HG03439 (cell line): ENCODE measurements around the gene CT45A9.
"Not testable (repeated sequence)": the region's sequence is repeated elsewhere in the genome, so short reads cannot be mapped to it uniquely, and the experiment has no call there.

ENCODE experiments used
- ATAC-seq: cut with Tn5 transposase; IDR thresholded peaks from one replicate; pipeline ENCODE4 v1.9.1; 2021; ENCODE audit warnings: mild to moderate bottlenecking, moderate library complexity; ENCODE audit not compliant: unreplicated experiment

The CT45A9 gene, protein sequence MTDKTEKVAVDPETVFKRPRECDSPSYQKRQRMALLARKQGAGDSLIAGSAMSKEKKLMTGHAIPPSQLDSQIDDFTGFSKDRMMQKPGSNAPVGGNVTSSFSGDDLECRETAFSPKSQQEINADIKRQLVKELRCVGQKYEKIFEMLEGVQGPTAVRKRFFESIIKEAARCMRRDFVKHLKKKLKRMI

DNA sequence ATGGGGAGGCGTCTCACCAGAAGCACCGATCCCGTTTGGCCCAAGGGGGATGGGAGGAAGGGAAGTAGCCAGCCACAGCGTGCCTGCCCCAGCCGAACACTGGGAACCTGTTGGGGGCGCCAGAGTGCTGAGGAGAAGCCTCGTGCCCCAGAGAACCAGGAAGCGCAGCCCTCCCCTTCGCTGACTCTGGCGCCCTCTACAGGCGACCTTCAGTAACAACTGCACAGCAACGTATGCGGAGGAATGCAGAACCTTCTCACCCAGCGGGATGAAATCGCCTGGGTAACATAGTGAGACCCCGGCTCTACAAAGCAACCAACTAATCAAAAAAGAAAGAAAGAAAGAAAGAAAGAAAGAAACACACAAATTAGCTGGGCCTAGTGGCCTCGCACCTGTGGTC lies at the start of gene CT45A9:
CT45A9 (minus strand) TSS at position 101 of the 400 bp plus-strand sequence. CDS start 3,751 bp downstream, outside the sequence.
- ATAC-seq, result not testable (repeated sequence)

DNA sequence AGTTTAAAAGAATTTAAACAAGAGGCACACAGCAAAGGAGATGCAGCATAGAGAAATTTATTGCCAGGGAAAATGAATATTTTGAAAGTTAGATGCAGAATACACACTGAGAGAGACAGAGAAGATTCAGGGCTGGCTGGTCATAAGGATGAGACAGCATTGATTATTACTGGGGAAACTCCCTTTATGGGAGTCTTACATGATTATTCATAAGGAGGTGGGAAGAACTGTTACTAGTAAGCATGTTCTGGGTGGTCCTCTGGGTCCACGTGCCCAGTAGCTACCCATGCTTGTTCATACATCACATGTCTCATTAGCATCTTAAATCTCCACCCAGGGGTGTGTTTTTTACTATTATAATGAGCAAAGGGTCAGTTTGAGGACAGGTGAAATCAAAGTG lies 48.9 kb upstream of the CT45A9 start:
- ATAC-seq, result not testable (repeated sequence)

DNA sequence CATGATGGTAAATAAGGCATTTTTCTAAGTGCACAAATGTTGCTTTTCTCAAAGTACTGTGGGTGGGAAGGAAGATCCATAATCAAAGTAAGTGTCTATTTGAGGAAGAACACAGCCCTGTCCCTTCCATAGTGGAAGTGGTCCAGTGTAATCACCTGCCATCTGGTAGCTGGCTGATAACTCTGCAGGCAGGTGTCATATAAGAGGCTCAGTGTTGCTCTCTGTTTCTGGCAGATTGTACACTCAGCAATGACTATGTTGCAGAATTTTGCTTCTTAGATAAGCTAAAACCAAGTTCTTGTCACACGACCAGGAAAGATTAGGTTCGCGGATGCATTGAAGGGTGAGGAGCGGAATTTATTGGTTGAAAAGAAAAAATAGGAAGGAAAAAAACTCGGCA lies 42.8 kb upstream of the CT45A9 start:
- no peak for ATAC-seq

DNA sequence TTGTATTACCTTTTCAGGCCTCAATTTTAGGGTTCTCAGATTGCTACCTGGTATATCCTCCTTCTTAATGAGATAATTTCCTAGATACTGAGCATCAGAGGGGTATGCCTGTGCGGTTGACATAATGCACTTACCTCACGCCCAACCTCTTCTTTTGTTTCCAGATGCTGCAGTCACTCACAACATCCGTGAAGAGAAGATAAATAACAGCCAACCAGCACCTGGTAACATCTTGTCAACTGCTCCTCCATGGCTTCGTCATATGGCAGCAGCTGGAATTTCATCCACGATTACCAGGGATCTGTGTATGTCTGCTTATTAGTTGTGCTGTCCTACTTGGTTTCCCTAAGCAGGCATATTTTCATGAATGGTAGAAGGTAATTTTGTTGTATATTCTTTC lies 38.6 kb upstream of the CT45A9 start:
- ATAC-seq, result no peak

DNA sequence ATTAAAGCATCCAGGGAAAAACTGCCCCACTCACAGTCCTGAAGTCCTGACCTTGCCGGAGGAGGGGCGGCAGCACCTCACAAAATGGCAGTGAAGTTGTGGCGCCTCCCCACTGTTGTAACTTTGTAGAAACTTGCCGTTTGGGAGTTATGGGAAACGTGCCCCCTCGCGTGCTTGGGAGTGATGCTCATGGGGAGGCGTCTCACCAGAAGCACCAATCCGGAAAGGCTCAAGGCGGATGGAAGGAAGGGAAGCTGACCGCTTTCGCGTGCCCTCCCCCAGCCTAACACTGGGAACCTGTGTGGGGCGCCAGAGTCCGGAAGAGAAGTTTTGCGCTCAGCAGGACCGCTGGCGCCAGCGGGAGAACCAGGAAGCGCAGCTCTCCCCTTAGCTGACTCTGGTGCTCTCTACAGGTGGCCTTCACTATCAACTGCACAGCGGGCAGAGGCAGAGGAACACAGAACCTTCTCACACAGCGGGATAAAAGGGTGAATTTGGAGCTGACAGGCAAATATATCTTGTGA lies 21.7 kb upstream of the CT45A9 start, which contains the start of the genes CT45A10 and SAGE1:
CT45A10 (minus strand) TSS at position 151 of the 524 bp plus-strand sequence. CDS start 8,100 bp downstream, outside the sequence.
SAGE1 (plus strand) TSS at position 423 of the 524 bp plus-strand sequence. CDS start 2,527 bp downstream, outside the sequence.
- ATAC-seq, result no peak

DNA sequence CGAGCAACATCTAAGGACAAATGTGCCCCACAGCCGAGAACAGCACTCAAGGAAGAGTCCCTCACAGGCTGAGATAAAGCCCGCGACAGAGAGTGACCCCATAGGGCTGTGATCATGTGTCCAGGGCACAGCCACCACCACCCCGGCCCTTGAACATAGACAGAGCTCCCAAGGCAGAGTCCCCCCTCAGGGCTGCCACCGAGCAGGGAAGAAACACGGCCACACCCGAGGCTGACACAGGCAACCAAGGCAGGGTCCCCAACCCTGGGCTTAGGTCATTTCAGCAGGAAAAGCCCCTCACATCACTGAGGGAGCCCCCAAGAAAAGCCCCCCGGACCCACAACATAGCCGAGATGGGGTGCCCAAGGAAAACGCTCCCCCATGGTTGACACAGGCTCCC lies 21.2 kb upstream of the CT45A9 start:
- ATAC-seq, result no peak

DNA sequence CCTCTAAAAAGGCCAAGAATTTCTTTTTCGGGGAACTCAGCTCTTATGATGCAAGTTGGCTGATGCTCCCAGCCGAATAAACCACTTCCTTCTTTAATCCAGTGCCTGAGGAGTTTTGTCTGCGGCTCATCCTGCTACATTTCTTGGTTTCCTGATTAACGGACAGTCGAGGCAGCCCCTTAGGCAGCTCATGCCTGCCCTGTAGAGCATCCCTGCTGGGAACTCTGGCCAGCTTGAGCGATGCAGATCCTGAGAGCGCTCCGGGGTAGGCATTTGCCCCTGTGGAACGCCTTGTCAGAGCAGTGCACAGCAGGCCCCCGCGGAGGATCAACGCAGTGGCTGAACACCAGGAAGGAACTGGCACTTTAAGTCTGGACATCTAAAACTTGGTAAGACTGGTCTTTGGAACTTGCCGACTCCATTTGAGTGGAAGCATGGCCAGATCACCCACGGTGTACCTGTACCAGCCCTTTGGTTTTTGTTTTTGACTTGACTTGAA lies 18.5 kb upstream of the CT45A9 start:
- no peak for ATAC-seq

DNA sequence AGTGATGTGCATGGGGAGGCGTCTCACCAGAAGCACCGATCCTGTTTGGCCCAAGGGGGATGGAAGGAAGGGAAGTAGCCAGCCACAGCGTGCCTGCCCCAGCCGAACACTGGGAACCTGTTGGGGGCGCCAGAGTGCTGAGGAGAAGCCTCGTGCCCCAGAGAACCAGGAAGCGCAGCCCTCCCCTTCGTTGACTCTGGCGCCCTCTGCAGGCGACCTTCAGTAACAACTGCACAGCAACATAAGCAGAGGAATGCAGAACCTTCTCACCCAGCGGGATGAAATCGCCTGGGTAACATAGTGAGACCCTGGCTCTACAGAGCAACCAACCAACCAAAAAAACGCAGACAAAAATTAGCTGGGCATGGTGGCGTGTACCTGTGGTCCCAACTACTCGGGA lies 17.4 kb upstream of the CT45A9 start:
- not testable (repeated sequence) for ATAC-seq

DNA sequence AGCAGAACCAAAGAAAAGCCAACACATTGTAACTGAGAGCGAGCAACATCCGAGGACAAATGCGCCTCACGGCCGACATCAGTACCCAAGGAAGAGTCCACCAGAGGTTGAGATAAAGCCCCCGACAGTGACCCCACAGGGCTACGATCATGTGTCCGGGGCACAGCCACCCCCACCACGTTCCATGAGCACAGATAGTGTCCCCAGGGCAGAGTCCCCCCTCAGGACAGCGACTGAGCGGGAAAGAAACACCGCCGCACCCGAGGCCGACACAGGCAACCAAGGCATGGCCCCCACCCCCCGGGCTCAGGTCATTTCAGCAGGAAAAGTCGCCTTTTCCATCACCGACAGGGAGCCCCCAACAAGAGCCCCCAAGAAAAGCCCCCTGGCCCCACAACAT lies 16.6 kb upstream of the CT45A9 start:
- ATAC-seq, result not testable (repeated sequence)

DNA sequence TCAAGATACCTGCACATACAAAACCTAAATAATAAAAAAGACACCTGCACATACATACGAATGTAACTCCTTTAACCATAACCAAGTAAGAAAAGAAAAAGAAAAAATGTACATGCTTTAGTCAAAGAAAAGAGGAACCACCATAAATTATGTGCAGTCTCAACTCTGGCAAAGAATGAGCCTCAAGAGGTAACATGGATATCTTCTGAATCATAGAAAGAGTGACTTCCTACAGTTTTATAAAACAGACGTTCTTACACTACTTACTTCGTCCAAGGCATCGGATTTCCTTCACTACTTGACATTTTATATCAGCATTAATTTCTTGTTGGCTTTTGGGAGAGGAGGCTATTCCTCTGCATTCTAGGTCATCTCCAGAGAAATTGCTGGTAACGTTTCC lies 11.1 kb upstream of the CT45A9 start:
- ATAC-seq, result not testable (repeated sequence)

DNA sequence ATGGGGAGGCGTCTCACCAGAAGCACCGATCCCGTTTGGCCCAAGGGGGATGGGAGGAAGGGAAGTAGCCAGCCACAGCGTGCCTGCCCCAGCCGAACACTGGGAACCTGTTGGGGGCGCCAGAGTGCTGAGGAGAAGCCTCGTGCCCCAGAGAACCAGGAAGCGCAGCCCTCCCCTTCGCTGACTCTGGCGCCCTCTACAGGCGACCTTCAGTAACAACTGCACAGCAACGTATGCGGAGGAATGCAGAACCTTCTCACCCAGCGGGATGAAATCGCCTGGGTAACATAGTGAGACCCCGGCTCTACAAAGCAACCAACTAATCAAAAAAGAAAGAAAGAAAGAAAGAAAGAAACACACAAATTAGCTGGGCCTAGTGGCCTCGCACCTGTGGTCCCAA lies 17.2 kb downstream of the CT45A9 start, which contains the start of gene CT45A8:
CT45A8 (minus strand) TSS at position 101 of the 400 bp plus-strand sequence. CDS start 3,755 bp downstream, outside the sequence.
- not testable (repeated sequence) for ATAC-seq

DNA sequence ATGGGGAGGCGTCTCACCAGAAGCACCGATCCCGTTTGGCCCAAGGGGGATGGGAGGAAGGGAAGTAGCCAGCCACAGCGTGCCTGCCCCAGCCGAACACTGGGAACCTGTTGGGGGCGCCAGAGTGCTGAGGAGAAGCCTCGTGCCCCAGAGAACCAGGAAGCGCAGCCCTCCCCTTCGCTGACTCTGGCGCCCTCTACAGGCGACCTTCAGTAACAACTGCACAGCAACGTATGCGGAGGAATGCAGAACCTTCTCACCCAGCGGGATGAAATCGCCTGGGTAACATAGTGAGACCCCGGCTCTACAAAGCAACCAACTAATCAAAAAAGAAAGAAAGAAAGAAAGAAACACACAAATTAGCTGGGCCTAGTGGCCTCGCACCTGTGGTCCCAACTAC lies 34.4 kb downstream of the CT45A9 start, which contains the start of gene CT45A7:
CT45A7 (minus strand) TSS at position 101 of the 400 bp plus-strand sequence. CDS start 3,747 bp downstream, outside the sequence.
- ATAC-seq, result not testable (repeated sequence)

DNA sequence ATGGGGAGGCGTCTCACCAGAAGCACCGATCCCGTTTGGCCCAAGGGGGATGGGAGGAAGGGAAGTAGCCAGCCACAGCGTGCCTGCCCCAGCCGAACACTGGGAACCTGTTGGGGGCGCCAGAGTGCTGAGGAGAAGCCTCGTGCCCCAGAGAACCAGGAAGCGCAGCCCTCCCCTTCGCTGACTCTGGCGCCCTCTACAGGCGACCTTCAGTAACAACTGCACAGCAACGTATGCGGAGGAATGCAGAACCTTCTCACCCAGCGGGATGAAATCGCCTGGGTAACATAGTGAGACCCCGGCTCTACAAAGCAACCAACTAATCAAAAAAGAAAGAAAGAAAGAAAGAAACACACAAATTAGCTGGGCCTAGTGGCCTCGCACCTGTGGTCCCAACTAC lies 51.7 kb downstream of the CT45A9 start, which contains the start of gene CT45A2:
CT45A2 (minus strand) TSS at position 101 of the 400 bp plus-strand sequence. CDS start 3,747 bp downstream, outside the sequence.
- not testable (repeated sequence) for ATAC-seq
